ENCODE measurements around the gene PPM1F. TPM values are rescaled to one million over a fixed set of nuclear protein-coding genes. Genes with fewer than 3 reads are reported as not detected.

Gene PPM1F
- total RNA-seq, 2 experiments from 2014 or later, result 21.7 to 21.9 TPM

GRCh38 chr22:21989049-21989448, 36.4 kb upstream of the PPM1F start:
- DNase-seq, result no peak
- ChIA-PET CTCF (no interaction called here), POLR2A (no interaction called here)
- Mint-ChIP-seq H3K4me3 (no peak overlapping the region), H3K36me3 (no peaks in the 10 kb centered on the region), H3K9me3 (no peaks in the 10 kb centered on the region), H3K27ac (no peak overlapping the region), H3K4me1 (ENCODE audit: low read depth) (no peaks in the 10 kb centered on the region), H3K27me3 (peaks cover 4% of the 10 kb centered on the region)
- intact Hi-C loops (cut with micrococcal nuclease), result no loop called here

DNA sequence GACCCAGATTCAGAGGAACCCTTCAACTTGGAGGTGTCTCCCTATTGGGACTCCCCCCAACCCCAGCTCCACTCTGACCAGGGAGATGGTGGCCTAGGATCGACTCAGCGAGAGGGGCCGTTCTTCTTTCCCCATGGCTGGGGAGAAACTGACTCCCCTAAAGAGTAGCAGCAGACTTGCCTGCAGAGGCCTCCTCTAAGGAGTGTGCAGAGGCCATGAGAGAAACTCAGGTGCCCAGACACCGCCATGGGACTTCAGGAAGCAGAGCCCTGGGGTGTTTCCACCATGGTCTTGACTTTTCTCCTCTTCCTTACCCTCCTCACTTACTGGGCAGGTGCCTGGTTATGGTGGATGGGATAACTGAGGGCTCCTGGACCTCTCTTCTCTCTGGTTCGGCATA, 32.6 kb upstream of the PPM1F start:
- Mint-ChIP-seq H3K36me3 (no peaks in the 10 kb centered on the region), H3K4me1 (ENCODE audit: low read depth) (peaks cover 19% of the 10 kb centered on the region), H3K4me3 (no peak overlapping the region), H3K9me3 (no peaks in the 10 kb centered on the region), H3K27me3 (peaks cover 2% of the 10 kb centered on the region), H3K27ac (no peak overlapping the region)
- ChIA-PET POLR2A (no interaction called here), CTCF (interaction anchor here (1.1 kb wide), 2 partner anchors 13 to 14 kb away, joined by 3 read pairs; no protein-coding TSS in a partner anchor)
- intact Hi-C loops (cut with micrococcal nuclease), result no loop called here
- no peak for DNase-seq

DNA sequence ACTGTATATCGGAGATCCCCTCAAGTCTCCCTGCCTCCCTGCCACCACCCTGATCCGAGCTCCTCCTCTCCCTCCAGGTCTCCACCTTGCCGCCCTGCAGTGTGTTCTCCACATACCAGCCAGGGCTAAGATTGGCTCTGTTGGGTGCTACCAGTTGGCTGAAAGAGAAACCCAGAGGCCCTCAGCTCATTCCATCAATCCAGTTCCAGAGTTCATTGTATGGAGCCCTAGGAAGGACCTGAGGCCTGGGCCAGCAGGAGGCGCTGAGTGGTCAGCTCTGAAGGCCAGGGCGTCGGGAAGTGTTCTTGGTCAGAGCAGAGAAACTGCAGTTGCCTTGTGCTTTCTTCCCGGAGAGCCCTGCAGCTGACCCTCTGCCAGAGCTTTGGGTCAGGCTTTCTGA, 32.1 kb upstream of the PPM1F start:
- no peak overlapping the region for H3K27ac Mint-ChIP-seq
- peaks cover 22% of the 10 kb centered on the region for H3K4me1 Mint-ChIP-seq (ENCODE audit: low read depth)
- no peaks in the 10 kb centered on the region for H3K36me3 Mint-ChIP-seq
- DNase-seq, result peak; percentile 21
- intact Hi-C loops (cut with micrococcal nuclease), result no loop called here
- POLR2A ChIA-PET, result no interaction called here
- H3K27me3 Mint-ChIP-seq, result peaks cover 2% of the 10 kb centered on the region
- CTCF ChIA-PET, result interaction anchor here (1.1 kb wide), 2 partner anchors 13 to 14 kb away, joined by 3 read pairs; no protein-coding TSS in a partner anchor
- no peak overlapping the region for H3K4me3 Mint-ChIP-seq
- no peaks in the 10 kb centered on the region for H3K9me3 Mint-ChIP-seq

- peak within 1 kb of the TSS; percentile 77 for H3K27ac Mint-ChIP-seq
- H3K9me3 Mint-ChIP-seq, result no peaks in the 10 kb centered on the region
- H3K4me3 Mint-ChIP-seq, result peak within 1 kb of the TSS; percentile 89
- peak; percentile 90 for DNase-seq
- H3K36me3 Mint-ChIP-seq, result no peaks in the 10 kb centered on the region
- POLR2A ChIA-PET, result no interaction called here
- peaks cover 32% of the 10 kb centered on the region for H3K4me1 Mint-ChIP-seq (ENCODE audit: low read depth)
- no peaks in the 10 kb centered on the region for H3K27me3 Mint-ChIP-seq
- intact Hi-C loops (cut with micrococcal nuclease), result no loop called here
- CTCF ChIA-PET, result interaction anchor here (0.7 to 3.4 kb wide), 4 partner anchors 10 to 412 kb away, joined by 3 to 37 read pairs (median 11); partner anchors contain the start of gene PPM1F
Observed at GRCh38 chr22:21982338-21982965, 29.8 kb upstream of the PPM1F start, which contains the start of gene TOP3B. Gene TOP3B (minus strand): TSS chr22:21982787. CDS start chr22:21975709, 7,078 bp downstream.

GRCh38 chr22:21981874-21982273, 29.2 kb upstream of the PPM1F start:
- peak overlapping the region; percentile 77 for H3K27ac Mint-ChIP-seq
- POLR2A ChIA-PET, result no interaction called here
- CTCF ChIA-PET, result interaction anchor here (1.9 to 3.4 kb wide), 3 partner anchors 10 to 269 kb away, joined by 5 to 37 read pairs (median 17); partner anchors contain the start of gene PPM1F
- no peaks in the 10 kb centered on the region for H3K36me3 Mint-ChIP-seq
- no peaks in the 10 kb centered on the region for H3K27me3 Mint-ChIP-seq
- intact Hi-C loops (cut with micrococcal nuclease), result no loop called here
- peaks cover 32% of the 10 kb centered on the region for H3K4me1 Mint-ChIP-seq (ENCODE audit: low read depth)
- H3K4me3 Mint-ChIP-seq, result peak overlapping the region; percentile 89
- DNase-seq, result no peak
- H3K9me3 Mint-ChIP-seq, result no peaks in the 10 kb centered on the region

DNA sequence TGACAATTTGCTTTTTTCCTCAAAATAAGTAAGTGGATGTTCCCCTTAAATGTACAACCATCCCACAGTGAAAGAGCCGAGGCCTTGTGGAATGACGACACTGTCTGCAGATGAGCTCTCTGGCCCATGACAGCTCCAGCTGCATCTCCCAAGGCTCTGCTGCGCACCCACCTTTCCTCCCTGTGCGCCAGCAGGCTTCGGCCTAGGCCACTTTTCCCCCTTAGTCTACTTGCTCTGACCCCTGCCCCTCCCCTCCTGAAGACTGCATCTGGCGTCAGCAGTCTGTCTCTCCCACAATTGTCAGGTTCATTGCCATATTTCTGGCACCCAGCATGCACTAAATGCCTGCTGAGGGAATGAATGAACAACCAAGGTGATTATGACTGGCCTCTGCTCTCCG, 27.9 kb upstream of the PPM1F start:
- CTCF ChIA-PET, result interaction anchor here (2.5 to 3.4 kb wide), 2 partner anchors 8 to 27 kb away, joined by 17 to 37 read pairs; partner anchors contain the start of gene PPM1F
- no peak for DNase-seq
- no peaks in the 10 kb centered on the region for H3K27me3 Mint-ChIP-seq
- H3K9me3 Mint-ChIP-seq, result no peaks in the 10 kb centered on the region
- H3K4me3 Mint-ChIP-seq, result no peak overlapping the region
- peaks cover 32% of the 10 kb centered on the region for H3K4me1 Mint-ChIP-seq (ENCODE audit: low read depth)
- POLR2A ChIA-PET, result no interaction called here
- H3K27ac Mint-ChIP-seq, result no peak overlapping the region
- H3K36me3 Mint-ChIP-seq, result no peaks in the 10 kb centered on the region
- intact Hi-C loops (cut with micrococcal nuclease), result no loop called here

- intact Hi-C loops (cut with micrococcal nuclease), result no loop called here
- Mint-ChIP-seq H3K27me3 (no peaks in the 10 kb centered on the region), H3K4me1 (ENCODE audit: low read depth) (peaks cover 32% of the 10 kb centered on the region), H3K36me3 (peaks cover 6% of the 10 kb centered on the region), H3K4me3 (no peak overlapping the region), H3K9me3 (no peaks in the 10 kb centered on the region), H3K27ac (no peak overlapping the region)
- ChIA-PET POLR2A (no interaction called here), CTCF (no interaction called here)
- DNase-seq, result no peak
Observed at GRCh38 chr22:21978564-21979386, 26.1 kb upstream of the PPM1F start.

DNA sequence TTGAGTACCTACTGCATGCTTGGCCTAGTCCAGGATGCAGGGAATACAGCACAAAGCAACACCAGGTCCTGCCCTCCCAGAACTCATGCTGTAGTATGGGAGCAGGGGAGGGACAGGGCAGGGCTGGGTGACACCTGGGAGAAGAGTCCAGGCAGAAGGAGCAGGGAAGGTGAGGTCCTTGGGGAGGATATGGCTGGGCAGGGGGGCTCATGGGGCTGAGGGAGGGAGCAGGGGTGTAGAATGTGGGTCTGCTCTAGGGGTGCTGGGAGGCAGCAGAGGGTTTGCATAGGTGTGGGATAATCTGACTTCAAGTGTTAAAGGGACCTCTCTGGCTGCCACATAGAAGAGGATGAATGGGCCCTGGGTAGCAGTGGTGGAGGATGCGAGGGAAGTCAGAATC, 25.2 kb upstream of the PPM1F start:
- Mint-ChIP-seq H3K36me3 (peaks cover 13% of the 10 kb centered on the region), H3K9me3 (no peaks in the 10 kb centered on the region), H3K4me3 (no peak overlapping the region), H3K4me1 (ENCODE audit: low read depth) (peaks cover 32% of the 10 kb centered on the region), H3K27ac (no peak overlapping the region), H3K27me3 (no peaks in the 10 kb centered on the region)
- DNase-seq, result no peak
- ChIA-PET POLR2A (no interaction called here), CTCF (no interaction called here)
- intact Hi-C loops (cut with micrococcal nuclease), result no loop called here

- H3K9me3 Mint-ChIP-seq, result no peaks in the 10 kb centered on the region
- H3K4me1 Mint-ChIP-seq (ENCODE audit: low read depth), result peaks cover 20% of the 10 kb centered on the region
- H3K27ac Mint-ChIP-seq, result no peak overlapping the region
- intact Hi-C loops (cut with micrococcal nuclease), result no loop called here
- ChIA-PET CTCF (interaction anchor here (1.2 kb wide), 1 partner anchor 23 kb away, joined by 4 read pairs; the partner anchor contains the start of gene PPM1F), POLR2A (no interaction called here)
- H3K4me3 Mint-ChIP-seq, result no peak overlapping the region
- DNase-seq, result no peak
- peaks cover 15% of the 10 kb centered on the region for H3K36me3 Mint-ChIP-seq
- H3K27me3 Mint-ChIP-seq, result no peaks in the 10 kb centered on the region
Observed at GRCh38 chr22:21975854-21976345, 23.3 kb upstream of the PPM1F start.

GRCh38 chr22:21975273-21975672, 22.6 kb upstream of the PPM1F start:
- peaks cover 19% of the 10 kb centered on the region for H3K36me3 Mint-ChIP-seq
- no peaks in the 10 kb centered on the region for H3K9me3 Mint-ChIP-seq
- intact Hi-C loops (cut with micrococcal nuclease), result no loop called here
- no peak for DNase-seq
- ChIA-PET POLR2A (no interaction called here), CTCF (no interaction called here)
- H3K27ac Mint-ChIP-seq, result no peak overlapping the region
- no peak overlapping the region for H3K4me3 Mint-ChIP-seq
- H3K27me3 Mint-ChIP-seq, result no peaks in the 10 kb centered on the region
- peaks cover 14% of the 10 kb centered on the region for H3K4me1 Mint-ChIP-seq (ENCODE audit: low read depth)

- POLR2A ChIA-PET, result no interaction called here
- no peaks in the 10 kb centered on the region for H3K9me3 Mint-ChIP-seq
- CTCF ChIA-PET, result no interaction called here
- no peak for DNase-seq
- no peak overlapping the region for H3K27ac Mint-ChIP-seq
- intact Hi-C loops (cut with micrococcal nuclease), result no loop called here
- H3K36me3 Mint-ChIP-seq, result peaks cover 23% of the 10 kb centered on the region
- no peaks in the 10 kb centered on the region for H3K27me3 Mint-ChIP-seq
- no peak overlapping the region for H3K4me3 Mint-ChIP-seq
- H3K4me1 Mint-ChIP-seq (ENCODE audit: low read depth), result peaks cover 9% of the 10 kb centered on the region
Observed at GRCh38 chr22:21974058-21974649, 21.5 kb upstream of the PPM1F start.

DNA sequence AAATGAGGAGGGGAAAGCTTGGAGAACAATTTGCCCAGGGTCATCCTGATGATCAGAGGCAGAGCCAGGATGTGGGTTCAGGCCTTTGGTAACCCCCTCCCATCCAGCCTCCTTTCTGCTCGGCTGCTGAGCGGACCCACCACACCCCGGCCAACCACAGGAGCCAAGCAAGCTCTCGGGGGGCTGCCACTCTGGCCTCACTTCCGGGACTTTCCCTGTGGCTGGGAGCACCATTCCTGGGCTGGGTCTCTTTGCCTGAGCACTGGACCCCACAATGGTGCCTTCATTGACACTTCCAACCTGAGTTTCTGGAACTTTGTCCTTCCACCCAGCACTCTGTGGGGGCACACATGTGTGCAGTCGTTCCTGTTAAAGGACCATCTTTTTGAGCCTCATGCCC, 20.2 kb upstream of the PPM1F start:
- H3K27me3 Mint-ChIP-seq, result no peaks in the 10 kb centered on the region
- H3K4me3 Mint-ChIP-seq, result no peak overlapping the region
- no peak for DNase-seq
- POLR2A ChIA-PET, result no interaction called here
- CTCF ChIA-PET, result interaction anchor here (0.8 to 2.7 kb wide), 25 partner anchors 9 to 307 kb away, joined by 3 to 37 read pairs (median 4); partner anchors contain the start of genes PPIL2, PPM1F and TOP3B
- H3K36me3 Mint-ChIP-seq, result peaks cover 26% of the 10 kb centered on the region
- no peaks in the 10 kb centered on the region for H3K4me1 Mint-ChIP-seq (ENCODE audit: low read depth)
- intact Hi-C loops (cut with micrococcal nuclease), result no loop called here
- H3K27ac Mint-ChIP-seq, result no peak overlapping the region
- no peaks in the 10 kb centered on the region for H3K9me3 Mint-ChIP-seq
